ENCODE data around the gene SNAPC2.

Gene SNAPC2

DNA sequence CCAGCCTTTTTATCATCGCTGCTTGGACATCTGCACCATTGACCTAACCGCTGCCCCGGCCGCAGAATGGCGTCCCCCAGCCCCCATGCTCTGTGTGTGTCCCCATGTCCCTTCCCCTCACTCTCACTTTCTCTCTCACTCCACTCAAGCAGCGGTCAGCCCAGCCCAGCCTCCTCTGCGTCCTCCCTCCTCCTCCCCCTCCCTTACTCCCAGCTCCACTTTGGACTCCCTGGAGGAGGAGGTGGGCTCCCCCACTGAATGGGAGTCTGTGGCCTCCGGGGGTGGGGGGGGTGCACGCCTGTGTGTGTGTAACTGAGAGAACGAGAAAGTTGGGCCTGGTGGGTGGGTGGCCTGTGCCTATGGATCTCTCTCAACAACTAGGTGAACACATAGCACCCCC lies 14.3 kb upstream of the SNAPC2 start:
- H3K9me3 ChIP-seq (ENCODE audit: severe bottlenecking), result no peaks in the 10 kb centered on the region
- peaks cover 13% of the 10 kb centered on the region for H3K4me1 ChIP-seq (ENCODE audit: insufficient read depth, poor library complexity, severe bottlenecking)
- no peak overlapping the region for H3K4me3 ChIP-seq (ENCODE audit: severe bottlenecking)
- no peaks in the 10 kb centered on the region for H3K27me3 ChIP-seq (ENCODE audit: insufficient read depth, poor library complexity, severe bottlenecking)
- TF ChIP-seq, protein P1, sequence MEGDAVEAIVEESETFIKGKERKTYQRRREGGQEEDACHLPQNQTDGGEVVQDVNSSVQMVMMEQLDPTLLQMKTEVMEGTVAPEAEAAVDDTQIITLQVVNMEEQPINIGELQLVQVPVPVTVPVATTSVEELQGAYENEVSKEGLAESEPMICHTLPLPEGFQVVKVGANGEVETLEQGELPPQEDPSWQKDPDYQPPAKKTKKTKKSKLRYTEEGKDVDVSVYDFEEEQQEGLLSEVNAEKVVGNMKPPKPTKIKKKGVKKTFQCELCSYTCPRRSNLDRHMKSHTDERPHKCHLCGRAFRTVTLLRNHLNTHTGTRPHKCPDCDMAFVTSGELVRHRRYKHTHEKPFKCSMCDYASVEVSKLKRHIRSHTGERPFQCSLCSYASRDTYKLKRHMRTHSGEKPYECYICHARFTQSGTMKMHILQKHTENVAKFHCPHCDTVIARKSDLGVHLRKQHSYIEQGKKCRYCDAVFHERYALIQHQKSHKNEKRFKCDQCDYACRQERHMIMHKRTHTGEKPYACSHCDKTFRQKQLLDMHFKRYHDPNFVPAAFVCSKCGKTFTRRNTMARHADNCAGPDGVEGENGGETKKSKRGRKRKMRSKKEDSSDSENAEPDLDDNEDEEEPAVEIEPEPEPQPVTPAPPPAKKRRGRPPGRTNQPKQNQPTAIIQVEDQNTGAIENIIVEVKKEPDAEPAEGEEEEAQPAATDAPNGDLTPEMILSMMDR (IDR thresholded peaks at IDR 0.05; ENCODE audit: poor library complexity, severe bottlenecking), result no peak
- no peak overlapping the region for H3K27ac ChIP-seq (ENCODE audit: poor library complexity, severe bottlenecking)
- H3K36me3 ChIP-seq (ENCODE audit: low read depth), result peaks cover 22% of the 10 kb centered on the region
- DNase-seq (ENCODE audit: low spot score), result no peak
- no peak for ATAC-seq (ENCODE audit: low read depth)

- Histone ChIP-seq H3K27ac (ENCODE audit: poor library complexity, severe bottlenecking) (no peak overlapping the region), H3K36me3 (ENCODE audit: low read depth) (peaks cover 32% of the 10 kb centered on the region), H3K4me1 (ENCODE audit: insufficient read depth, poor library complexity, severe bottlenecking) (peaks cover 8% of the 10 kb centered on the region), H3K27me3 (ENCODE audit: insufficient read depth, poor library complexity, severe bottlenecking) (no peaks in the 10 kb centered on the region), H3K9me3 (ENCODE audit: severe bottlenecking) (no peaks in the 10 kb centered on the region), H3K4me3 (ENCODE audit: severe bottlenecking) (no peak overlapping the region)
- DNase-seq (ENCODE audit: low spot score), result peak; percentile 61
- TF ChIP-seq, protein P1 (IDR thresholded peaks at IDR 0.05; ENCODE audit: poor library complexity, severe bottlenecking), result no peak
- ATAC-seq (ENCODE audit: low read depth), result no peak
These were observed 13.0 kb upstream of the SNAPC2 start for GRCh38 chr19:7907122-7907521.

GRCh38 chr19:7907544-7907943 lies 12.6 kb upstream of the SNAPC2 start:
- Histone ChIP-seq H3K4me1 (ENCODE audit: insufficient read depth, poor library complexity, severe bottlenecking) (peaks cover 5% of the 10 kb centered on the region), H3K9me3 (ENCODE audit: severe bottlenecking) (no peaks in the 10 kb centered on the region), H3K36me3 (ENCODE audit: low read depth) (peaks cover 33% of the 10 kb centered on the region), H3K27me3 (ENCODE audit: insufficient read depth, poor library complexity, severe bottlenecking) (no peaks in the 10 kb centered on the region), H3K27ac (ENCODE audit: poor library complexity, severe bottlenecking) (no peak overlapping the region), H3K4me3 (ENCODE audit: severe bottlenecking) (no peak overlapping the region)
- ATAC-seq (ENCODE audit: low read depth) (no peak), DNase-seq (ENCODE audit: low spot score) (peak; percentile 47)
- TF ChIP-seq, protein P1 (IDR thresholded peaks at IDR 0.05; ENCODE audit: poor library complexity, severe bottlenecking), result no peak

DNA sequence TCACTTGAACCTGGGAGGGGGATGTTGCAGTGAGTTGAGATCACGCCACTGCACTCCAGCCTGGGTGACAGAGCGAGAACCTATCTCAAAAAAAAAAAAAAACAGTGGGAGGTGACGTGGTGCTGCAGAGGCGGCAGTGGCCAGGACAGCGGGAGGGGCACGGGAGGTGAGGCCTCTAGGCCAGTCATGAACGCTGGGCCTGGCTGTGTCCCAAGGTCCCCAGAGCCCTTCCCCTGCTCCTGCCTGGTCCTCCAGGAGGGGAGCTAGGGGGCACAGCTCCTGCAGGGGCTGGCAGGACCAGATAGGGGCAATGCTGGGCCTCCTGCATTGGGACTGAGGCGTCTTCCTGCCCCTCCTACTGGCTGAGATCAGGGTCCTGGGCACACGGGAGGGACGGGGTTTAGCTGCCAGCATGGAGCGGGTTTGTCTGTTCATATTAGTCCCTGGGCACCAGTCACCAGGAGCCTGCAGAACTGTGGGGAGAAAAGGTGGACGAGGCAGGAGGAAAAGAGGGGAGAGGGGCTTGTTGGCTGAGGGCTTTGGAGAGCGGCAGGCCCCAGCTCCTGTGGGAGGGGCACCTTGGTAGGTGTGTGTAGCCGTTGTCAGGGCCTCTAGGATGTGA lies 11.9 kb upstream of the SNAPC2 start:
- H3K9me3 ChIP-seq (ENCODE audit: severe bottlenecking), result no peaks in the 10 kb centered on the region
- no peak overlapping the region for H3K27ac ChIP-seq (ENCODE audit: poor library complexity, severe bottlenecking)
- H3K4me3 ChIP-seq (ENCODE audit: severe bottlenecking), result no peak overlapping the region
- no peak for DNase-seq (ENCODE audit: low spot score)
- peaks cover 5% of the 10 kb centered on the region for H3K4me1 ChIP-seq (ENCODE audit: insufficient read depth, poor library complexity, severe bottlenecking)
- TF ChIP-seq, protein P1 (IDR thresholded peaks at IDR 0.05; ENCODE audit: poor library complexity, severe bottlenecking), result no peak
- peaks cover 33% of the 10 kb centered on the region for H3K36me3 ChIP-seq (ENCODE audit: low read depth)
- H3K27me3 ChIP-seq (ENCODE audit: insufficient read depth, poor library complexity, severe bottlenecking), result no peaks in the 10 kb centered on the region
- ATAC-seq (ENCODE audit: low read depth), result no peak

GRCh38 chr19:7908742-7909461 lies 11.2 kb upstream of the SNAPC2 start:
- H3K27ac ChIP-seq (ENCODE audit: poor library complexity, severe bottlenecking), result no peak overlapping the region
- H3K4me3 ChIP-seq (ENCODE audit: severe bottlenecking), result no peak overlapping the region
- no peaks in the 10 kb centered on the region for H3K9me3 ChIP-seq (ENCODE audit: severe bottlenecking)
- H3K27me3 ChIP-seq (ENCODE audit: insufficient read depth, poor library complexity, severe bottlenecking), result no peaks in the 10 kb centered on the region
- TF ChIP-seq, protein P1 (IDR thresholded peaks at IDR 0.05; ENCODE audit: poor library complexity, severe bottlenecking), result no peak
- ATAC-seq (ENCODE audit: low read depth), result 0 out of 3 replicates have a peak, but pooled peaks have one; percentile 16
- no peak for DNase-seq (ENCODE audit: low spot score)
- peaks cover 33% of the 10 kb centered on the region for H3K36me3 ChIP-seq (ENCODE audit: low read depth)
- H3K4me1 ChIP-seq (ENCODE audit: insufficient read depth, poor library complexity, severe bottlenecking), result peaks cover 5% of the 10 kb centered on the region

All from RWPE2 (cell line).